RWPE1 (cell line): ENCODE data around the gene FBXO21.
"Not testable (repeated sequence)": the region's sequence is repeated elsewhere in the genome, so short reads cannot be mapped to it uniquely, and the experiment has no call there.

Experiments used
- CTCF ChIA-PET: fragments of 350-600 bp; sonication (Branson Sonifier 250); formaldehyde crosslinking; extraction: SDS; loops from one replicate; lab custom pipeline; 2021; lab: Yijun Ruan, JAX
- POLR2A ChIA-PET: fragments of 400-600 bp; formaldehyde crosslinking; extraction: SDS; loops from one replicate; lab custom pipeline; 2020; ENCODE audit warnings: antibody characterized with exemption; ENCODE audit not compliant: low non-redundant PET; lab: Yijun Ruan, JAX
- DNase-seq: peaks from one replicate; pipeline ENCODE4 v3.0.0; 2012; ENCODE audit warnings: low spot score
- H3K27ac ChIP-seq: fragments of 450-650 bp; 2 replicates; pipeline ENCODE4 v1.5.1; 2017
- TF ChIP-seq, protein P1 (sequence below): fragments of 450-650 bp; conservative IDR thresholded peaks from 2 replicates; pipeline ENCODE4 v1.5.1; 2017; ENCODE audit warnings: low read depth, mild to moderate bottlenecking

FBXO21 gene

DNA sequence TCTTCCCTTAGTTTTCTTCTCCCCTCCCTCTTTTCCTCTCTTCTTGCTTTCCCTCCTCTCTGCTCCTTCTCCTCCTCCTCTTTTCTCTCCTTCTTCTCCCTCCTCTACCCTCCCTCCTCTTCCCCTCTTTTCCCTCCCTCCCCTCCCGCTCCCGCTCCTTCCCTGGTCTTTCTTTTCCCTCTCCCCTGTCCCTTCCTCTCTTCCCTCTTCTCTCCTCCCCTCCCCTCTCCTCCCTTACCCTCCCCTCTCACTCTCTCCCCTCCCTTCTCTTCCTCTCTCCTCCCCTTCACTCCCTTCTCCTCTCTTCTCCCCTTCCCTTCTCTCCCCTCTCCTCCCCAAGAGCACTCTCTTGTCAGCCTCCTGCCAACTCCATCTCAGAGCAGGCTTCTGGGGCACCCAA is 17.4 kb upstream of the FBXO21 start:
- ChIA-PET CTCF (no interaction called here), POLR2A (no interaction called here)
- TF ChIP-seq, protein P1, sequence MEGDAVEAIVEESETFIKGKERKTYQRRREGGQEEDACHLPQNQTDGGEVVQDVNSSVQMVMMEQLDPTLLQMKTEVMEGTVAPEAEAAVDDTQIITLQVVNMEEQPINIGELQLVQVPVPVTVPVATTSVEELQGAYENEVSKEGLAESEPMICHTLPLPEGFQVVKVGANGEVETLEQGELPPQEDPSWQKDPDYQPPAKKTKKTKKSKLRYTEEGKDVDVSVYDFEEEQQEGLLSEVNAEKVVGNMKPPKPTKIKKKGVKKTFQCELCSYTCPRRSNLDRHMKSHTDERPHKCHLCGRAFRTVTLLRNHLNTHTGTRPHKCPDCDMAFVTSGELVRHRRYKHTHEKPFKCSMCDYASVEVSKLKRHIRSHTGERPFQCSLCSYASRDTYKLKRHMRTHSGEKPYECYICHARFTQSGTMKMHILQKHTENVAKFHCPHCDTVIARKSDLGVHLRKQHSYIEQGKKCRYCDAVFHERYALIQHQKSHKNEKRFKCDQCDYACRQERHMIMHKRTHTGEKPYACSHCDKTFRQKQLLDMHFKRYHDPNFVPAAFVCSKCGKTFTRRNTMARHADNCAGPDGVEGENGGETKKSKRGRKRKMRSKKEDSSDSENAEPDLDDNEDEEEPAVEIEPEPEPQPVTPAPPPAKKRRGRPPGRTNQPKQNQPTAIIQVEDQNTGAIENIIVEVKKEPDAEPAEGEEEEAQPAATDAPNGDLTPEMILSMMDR: no peak
- no peak for DNase-seq
- no peak overlapping the region for H3K27ac ChIP-seq

GRCh38 chr12:117202556-117202955 is 12.3 kb upstream of the FBXO21 start:
- no peak overlapping the region for H3K27ac ChIP-seq
- ChIA-PET CTCF (no interaction called here), POLR2A (no interaction called here)
- TF ChIP-seq, protein P1: no peak
- no peak for DNase-seq

DNA sequence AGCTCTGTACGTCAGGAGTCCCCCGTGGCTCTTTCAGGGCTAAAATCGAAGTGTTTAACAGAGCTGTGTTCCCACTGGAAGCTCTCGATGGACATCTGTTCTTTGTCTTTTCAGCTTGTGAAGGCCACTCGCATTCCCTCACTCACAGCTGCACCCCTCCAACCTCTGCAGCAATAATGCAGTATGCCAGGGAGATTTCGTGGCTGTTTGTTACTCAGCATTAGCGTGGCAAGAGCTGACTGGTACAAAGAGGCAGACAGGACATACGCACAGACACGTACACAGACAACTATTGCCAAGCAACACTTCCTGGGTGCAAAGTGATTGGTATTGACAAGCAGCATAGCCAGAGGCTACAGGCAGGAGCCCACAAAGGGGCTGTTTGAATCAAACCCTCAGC is 11.8 kb upstream of the FBXO21 start:
- TF ChIP-seq, protein P1: no peak
- ChIA-PET POLR2A (no interaction called here), CTCF (interaction anchor here (0.6 kb wide), 1 partner anchor 795 kb away, joined by 3 read pairs; no protein-coding TSS in a partner anchor)
- H3K27ac ChIP-seq: no peak overlapping the region
- DNase-seq: no peak

- CTCF ChIA-PET: interaction anchor here (0.6 to 1.5 kb wide), 5 partner anchors 10 to 1261 kb away, joined by 3 to 6 read pairs (median 5); partner anchors contain the start of gene FBXO21
- POLR2A ChIA-PET: interaction anchor here (0.6 kb wide), 1 partner anchor 36 kb away, joined by 5 read pairs; no protein-coding TSS in a partner anchor
Measured at GRCh38 chr12:117199956-117200744, 9.9 kb upstream of the FBXO21 start.

GRCh38 chr12:117196334-117196733 is 6.1 kb upstream of the FBXO21 start:
- DNase-seq, H3K27ac ChIP-seq, POLR2A ChIA-PET: not testable (repeated sequence)
- CTCF ChIA-PET: interaction anchor here (0.7 kb wide), 1 partner anchor 512 kb away, joined by 3 read pairs; no protein-coding TSS in a partner anchor

More at GRCh38 chr12:117199956-117200744, 9.9 kb upstream of the FBXO21 start:
- H3K27ac ChIP-seq, DNase-seq: not testable (repeated sequence)

GRCh38 chr12:117195027-117195426 is 4.8 kb upstream of the FBXO21 start:
- H3K27ac ChIP-seq, DNase-seq, POLR2A ChIA-PET: not testable (repeated sequence)
- CTCF ChIA-PET: interaction anchor here (0.7 kb wide), 1 partner anchor 474 kb away, joined by 4 read pairs; no protein-coding TSS in a partner anchor

- H3K27ac ChIP-seq: no peak overlapping the region
- no peak for DNase-seq
- TF ChIP-seq, protein P1: no peak
- POLR2A ChIA-PET: no interaction called here
- CTCF ChIA-PET: no interaction called here
Measured at GRCh38 chr12:117193903-117194302, 3.6 kb upstream of the FBXO21 start.

DNA sequence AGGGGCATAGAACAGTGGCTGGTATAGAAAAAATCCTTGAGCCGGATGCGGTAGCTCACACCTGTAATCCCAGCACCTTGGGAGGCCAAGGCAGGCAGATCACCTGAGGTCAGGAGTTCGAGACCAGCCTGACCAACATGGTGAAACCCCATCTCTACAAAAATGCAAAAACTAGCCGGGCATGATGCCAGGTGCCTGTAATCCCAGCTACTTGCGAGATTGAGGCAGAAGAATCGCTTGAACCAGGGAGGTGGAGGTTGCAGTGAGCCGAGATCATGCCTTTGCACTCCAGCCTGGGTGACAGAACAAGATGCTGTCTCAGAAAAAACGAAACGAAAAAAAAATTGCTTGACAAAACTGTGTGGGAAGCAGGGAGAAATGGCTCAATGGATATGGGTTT is 2.3 kb upstream of the FBXO21 start:
- POLR2A ChIA-PET, CTCF ChIA-PET: not testable (repeated sequence)

More for the DNA sequence above, 2.3 kb upstream of the FBXO21 start:
- not testable (repeated sequence) for H3K27ac ChIP-seq, DNase-seq
